ENCODE results near the gene STRA6.
"Not testable (repeated sequence)": the region's sequence is repeated elsewhere in the genome, so short reads cannot be mapped to it uniquely, and the experiment has no call there.

The STRA6 gene

GRCh38 chr15:74179983-74180880 is 22.4 kb downstream of the STRA6 start:
- DNase-seq = peak; percentile 76

GRCh38 chr15:74179101-74179841 is 23.3 kb downstream of the STRA6 start:
- DNase-seq = peak; percentile 74

- no peak for DNase-seq
Observed at GRCh38 chr15:74178326-74179100, 24.1 kb downstream of the STRA6 start.

- no peak for DNase-seq
Observed at GRCh38 chr15:74176262-74177214, 26.0 kb downstream of the STRA6 start.

GRCh38 chr15:74175271-74176191 is 27.1 kb downstream of the STRA6 start:
- DNase-seq = no peak

GRCh38 chr15:74174958-74175253 is 27.7 kb downstream of the STRA6 start:
- no peak for DNase-seq

- peak; percentile 80 for DNase-seq
Observed at GRCh38 chr15:74174219-74174957, 28.2 kb downstream of the STRA6 start.

- DNase-seq = peak; percentile 82
Observed at GRCh38 chr15:74173380-74174218, 29.0 kb downstream of the STRA6 start, which contains the start of gene ISLR. Gene ISLR (plus strand): TSS chr15:74173710. CDS start chr15:74174859, 1,149 bp downstream.

- peak; percentile 68 for DNase-seq
Observed at GRCh38 chr15:74172701-74173379, 29.7 kb downstream of the STRA6 start.

- DNase-seq = no peak
Observed at GRCh38 chr15:74171965-74172541, 30.5 kb downstream of the STRA6 start.

- DNase-seq = no peak
Observed at GRCh38 chr15:74170875-74171578, 31.6 kb downstream of the STRA6 start.

- DNase-seq = no peak
Observed at GRCh38 chr15:74170071-74170844, 32.3 kb downstream of the STRA6 start.

GRCh38 chr15:74168711-74169126 is 33.9 kb downstream of the STRA6 start:
- DNase-seq = no peak

GRCh38 chr15:74167891-74168331 is 34.7 kb downstream of the STRA6 start:
- DNase-seq = no peak

- DNase-seq = no peak
Observed at GRCh38 chr15:74165461-74165860, 37.1 kb downstream of the STRA6 start.

- DNase-seq = not testable (repeated sequence)
Observed at GRCh38 chr15:74162195-74162536, 40.4 kb downstream of the STRA6 start.

All from fibroblast of skin of abdomen (primary cell).